Measurements from ENCODE around the gene RNF34. TPM values are rescaled to one million over a fixed set of nuclear protein-coding genes. Genes with fewer than 3 reads are reported as not detected.

Gene RNF34
- total RNA-seq, 1 experiment from 2014 or later = 79.5 TPM

DNA sequence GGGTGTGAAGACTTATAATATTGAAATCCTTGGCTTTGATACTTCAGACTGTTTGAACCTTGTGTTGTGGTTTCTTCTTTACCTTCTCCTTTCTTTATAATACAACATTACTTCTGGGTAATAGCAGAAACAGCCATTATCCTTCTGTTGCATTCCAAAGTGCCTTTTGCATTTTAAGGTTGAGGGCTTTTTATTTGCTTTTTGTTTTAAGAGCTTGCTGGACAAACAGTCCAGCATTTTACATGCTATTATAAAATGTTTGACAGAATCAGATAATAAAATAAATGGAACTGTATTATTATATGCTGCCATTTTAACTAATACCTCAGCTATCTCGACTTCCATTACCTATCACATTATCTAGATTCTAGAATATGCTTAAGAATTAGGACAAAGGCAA lies 14.0 kb downstream of the RNF34 start:
- CTCF ChIA-PET = interaction anchor here (0.6 kb wide), 1 partner anchor 442 kb away, joined by 6 read pairs; no protein-coding TSS in a partner anchor
- H3K4me1 Mint-ChIP-seq (ENCODE audit: low read depth, unreplicated experiment) = no peaks in the 10 kb centered on the region
- intact Hi-C loops (cut with micrococcal nuclease; ENCODE audit: unreplicated experiment) = no loop called here
- no peak overlapping the region for H3K4me3 Mint-ChIP-seq (ENCODE audit: low read depth, unreplicated experiment)
- BruUV-seq (replicated peaks) = no TSS peak
- peaks cover 32% of the 10 kb centered on the region for H3K36me3 Mint-ChIP-seq (ENCODE audit: insufficient read depth, unreplicated experiment)
- no peak for TF ChIP-seq CTCF (IDR thresholded peaks at IDR 0.05; ENCODE audit: unreplicated experiment)
- H3K9me3 Mint-ChIP-seq (ENCODE audit: low read depth, unreplicated experiment) = no peaks in the 10 kb centered on the region
- DNase-seq = no peak
- no peak overlapping the region for H3K27ac Mint-ChIP-seq (ENCODE audit: unreplicated experiment)
- H3K27me3 Mint-ChIP-seq (ENCODE audit: unreplicated experiment) = no peaks in the 10 kb centered on the region

DNA sequence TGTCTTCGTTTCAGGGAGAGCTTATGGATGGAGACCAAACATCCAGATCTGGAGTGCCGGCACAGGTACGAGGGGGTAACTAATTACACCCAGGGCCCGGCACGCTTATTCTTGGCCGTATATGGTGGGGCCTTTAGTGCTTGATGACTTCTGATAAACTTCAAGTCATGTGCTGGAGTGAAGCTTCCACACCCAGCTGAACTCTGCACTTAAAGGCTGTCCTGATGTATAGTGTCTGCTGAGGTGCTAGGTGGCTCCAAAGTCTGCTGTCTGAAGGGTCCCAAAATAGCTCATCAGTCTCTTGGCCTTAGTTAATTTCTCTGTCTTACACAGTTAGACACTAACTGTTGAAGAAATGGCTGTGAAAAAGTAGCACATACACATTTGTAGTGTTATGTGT lies 17.9 kb downstream of the RNF34 start:
- intact Hi-C loops (cut with micrococcal nuclease; ENCODE audit: unreplicated experiment) = no loop called here
- no peak overlapping the region for H3K4me3 Mint-ChIP-seq (ENCODE audit: low read depth, unreplicated experiment)
- H3K4me1 Mint-ChIP-seq (ENCODE audit: low read depth, unreplicated experiment) = no peaks in the 10 kb centered on the region
- BruUV-seq (replicated peaks) = no TSS peak
- H3K9me3 Mint-ChIP-seq (ENCODE audit: low read depth, unreplicated experiment) = no peaks in the 10 kb centered on the region
- CTCF ChIA-PET = no interaction called here
- no peak overlapping the region for H3K27ac Mint-ChIP-seq (ENCODE audit: unreplicated experiment)
- H3K27me3 Mint-ChIP-seq (ENCODE audit: unreplicated experiment) = no peaks in the 10 kb centered on the region
- peaks cover 43% of the 10 kb centered on the region for H3K36me3 Mint-ChIP-seq (ENCODE audit: insufficient read depth, unreplicated experiment)
- no peak for DNase-seq
- TF ChIP-seq CTCF (IDR thresholded peaks at IDR 0.05; ENCODE audit: unreplicated experiment) = no peak

DNA sequence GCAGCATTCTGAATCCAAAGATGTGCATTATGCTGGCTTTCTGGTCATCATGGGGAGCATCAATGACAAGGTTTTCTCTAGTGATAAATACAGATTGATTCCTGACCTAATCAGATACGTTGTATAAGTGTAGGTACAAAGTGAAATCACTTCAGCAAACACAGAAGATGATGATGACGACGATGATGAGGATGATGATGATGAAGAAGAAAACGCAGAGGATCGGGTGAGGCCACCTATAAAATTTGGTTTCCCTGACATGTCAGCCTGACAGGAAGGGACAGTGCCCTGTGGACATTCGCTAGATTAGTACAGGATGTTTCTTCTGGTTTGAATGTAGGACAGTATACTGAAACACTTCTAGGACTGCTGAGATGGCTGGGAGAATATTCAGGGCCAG lies 20.2 kb downstream of the RNF34 start:
- CTCF ChIA-PET = no interaction called here
- Mint-ChIP-seq H3K9me3 (ENCODE audit: low read depth, unreplicated experiment) (no peaks in the 10 kb centered on the region), H3K36me3 (ENCODE audit: insufficient read depth, unreplicated experiment) (peaks cover 43% of the 10 kb centered on the region), H3K27me3 (ENCODE audit: unreplicated experiment) (no peaks in the 10 kb centered on the region), H3K27ac (ENCODE audit: unreplicated experiment) (no peak overlapping the region), H3K4me1 (ENCODE audit: low read depth, unreplicated experiment) (no peaks in the 10 kb centered on the region), H3K4me3 (ENCODE audit: low read depth, unreplicated experiment) (no peak overlapping the region)
- BruUV-seq (replicated peaks) = no TSS peak
- no peak for DNase-seq
- intact Hi-C loops (cut with micrococcal nuclease; ENCODE audit: unreplicated experiment) = no loop called here
- TF ChIP-seq CTCF (IDR thresholded peaks at IDR 0.05; ENCODE audit: unreplicated experiment) = no peak

GRCh38 chr12:121423253-121423652 lies 23.3 kb downstream of the RNF34 start:
- intact Hi-C loops (cut with micrococcal nuclease; ENCODE audit: unreplicated experiment) = no loop called here
- TF ChIP-seq CTCF (IDR thresholded peaks at IDR 0.05; ENCODE audit: unreplicated experiment) = no peak
- Mint-ChIP-seq H3K27ac (ENCODE audit: unreplicated experiment) (no peak overlapping the region), H3K36me3 (ENCODE audit: insufficient read depth, unreplicated experiment) (peaks cover 59% of the 10 kb centered on the region), H3K27me3 (ENCODE audit: unreplicated experiment) (no peaks in the 10 kb centered on the region), H3K4me3 (ENCODE audit: low read depth, unreplicated experiment) (no peak overlapping the region), H3K4me1 (ENCODE audit: low read depth, unreplicated experiment) (no peaks in the 10 kb centered on the region), H3K9me3 (ENCODE audit: low read depth, unreplicated experiment) (no peaks in the 10 kb centered on the region)
- DNase-seq = no peak
- CTCF ChIA-PET = no interaction called here
- no TSS peak for BruUV-seq (replicated peaks)

Measured in Calu3 (cell line).